Astrocyte of the cerebellum (primary cell): ENCODE data around the gene MALSU1.

Source experiments
- DNase-seq: peaks from one replicate; pipeline ENCODE4 v3.0.0-alpha.2; 2011; ENCODE audit warnings: low read depth
- H3K4me3 ChIP-seq: 2 replicates; pipeline ENCODE4 v1.5.1; 2011; ENCODE audit warnings: mild to moderate bottlenecking, low read depth, low read length, moderate library complexity
- in situ Hi-C: cut with HindIII; loops from 2 replicates; pipeline ENCODE4 v1.10.0; 2017; ENCODE audit warnings: low sequenced_read_pairs
- TF ChIP-seq, protein P1 (sequence below): IDR thresholded peaks from 2 replicates; pipeline ENCODE4 v1.5.1; 2012; ENCODE audit warnings: low read length, low read depth, moderate library complexity, mild to moderate bottlenecking; ENCODE audit errors: missing control alignments

Gene MALSU1

DNA sequence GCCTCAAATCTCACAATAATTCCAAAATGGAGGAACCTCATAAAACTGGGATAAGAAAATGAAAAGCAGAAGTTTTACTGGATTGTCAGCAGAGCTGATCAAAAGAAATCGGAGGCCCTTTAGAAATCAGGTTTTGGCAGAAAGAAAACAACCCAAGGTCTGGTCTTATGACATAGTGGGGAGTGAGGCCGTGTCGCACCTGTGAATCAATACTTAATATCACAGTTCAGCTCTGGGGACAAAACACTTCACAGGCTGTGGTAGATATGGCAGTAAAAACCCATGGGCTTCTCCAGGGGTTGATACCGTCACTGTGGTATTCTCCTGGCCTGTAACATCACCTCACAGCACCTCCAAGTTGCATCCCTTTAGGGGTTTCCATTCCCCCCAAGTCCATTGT, 6.5 kb upstream of the MALSU1 start:
- TF ChIP-seq, protein P1, sequence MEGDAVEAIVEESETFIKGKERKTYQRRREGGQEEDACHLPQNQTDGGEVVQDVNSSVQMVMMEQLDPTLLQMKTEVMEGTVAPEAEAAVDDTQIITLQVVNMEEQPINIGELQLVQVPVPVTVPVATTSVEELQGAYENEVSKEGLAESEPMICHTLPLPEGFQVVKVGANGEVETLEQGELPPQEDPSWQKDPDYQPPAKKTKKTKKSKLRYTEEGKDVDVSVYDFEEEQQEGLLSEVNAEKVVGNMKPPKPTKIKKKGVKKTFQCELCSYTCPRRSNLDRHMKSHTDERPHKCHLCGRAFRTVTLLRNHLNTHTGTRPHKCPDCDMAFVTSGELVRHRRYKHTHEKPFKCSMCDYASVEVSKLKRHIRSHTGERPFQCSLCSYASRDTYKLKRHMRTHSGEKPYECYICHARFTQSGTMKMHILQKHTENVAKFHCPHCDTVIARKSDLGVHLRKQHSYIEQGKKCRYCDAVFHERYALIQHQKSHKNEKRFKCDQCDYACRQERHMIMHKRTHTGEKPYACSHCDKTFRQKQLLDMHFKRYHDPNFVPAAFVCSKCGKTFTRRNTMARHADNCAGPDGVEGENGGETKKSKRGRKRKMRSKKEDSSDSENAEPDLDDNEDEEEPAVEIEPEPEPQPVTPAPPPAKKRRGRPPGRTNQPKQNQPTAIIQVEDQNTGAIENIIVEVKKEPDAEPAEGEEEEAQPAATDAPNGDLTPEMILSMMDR = no peak
- H3K4me3 ChIP-seq = no peak overlapping the region
- no peak for DNase-seq
- in situ Hi-C loops = no loop called here

DNA sequence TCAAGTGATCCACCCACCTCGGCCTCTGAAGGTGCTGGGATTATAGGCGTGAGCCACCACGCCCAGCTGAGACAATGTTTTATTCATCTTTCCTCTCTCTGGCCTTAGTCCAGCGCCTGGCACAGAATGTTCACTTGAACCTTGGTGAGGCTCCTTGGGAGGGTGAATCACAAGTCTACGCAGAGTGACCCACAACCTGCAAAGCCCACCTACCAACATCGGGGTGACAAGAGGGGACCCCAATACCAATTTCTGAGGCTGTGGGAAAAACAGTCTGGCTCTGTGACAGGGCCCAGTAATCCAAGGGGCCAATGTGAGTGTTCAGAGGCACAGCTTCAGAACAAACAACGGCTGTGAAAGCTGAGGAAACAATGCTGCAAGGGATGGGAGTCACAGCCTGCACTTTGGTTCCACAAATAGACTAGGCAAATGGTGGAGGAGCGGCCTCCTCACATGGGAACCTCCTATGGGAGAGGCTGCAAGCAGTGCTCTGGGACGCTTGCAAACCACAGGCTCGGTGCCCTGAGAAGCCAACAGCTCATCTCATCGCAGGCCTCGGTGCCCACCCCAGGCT, 5.6 kb upstream of the MALSU1 start:
- H3K4me3 ChIP-seq = no peak overlapping the region
- DNase-seq = no peak
- in situ Hi-C loops = no loop called here
- TF ChIP-seq, protein P1 = no peak

DNA sequence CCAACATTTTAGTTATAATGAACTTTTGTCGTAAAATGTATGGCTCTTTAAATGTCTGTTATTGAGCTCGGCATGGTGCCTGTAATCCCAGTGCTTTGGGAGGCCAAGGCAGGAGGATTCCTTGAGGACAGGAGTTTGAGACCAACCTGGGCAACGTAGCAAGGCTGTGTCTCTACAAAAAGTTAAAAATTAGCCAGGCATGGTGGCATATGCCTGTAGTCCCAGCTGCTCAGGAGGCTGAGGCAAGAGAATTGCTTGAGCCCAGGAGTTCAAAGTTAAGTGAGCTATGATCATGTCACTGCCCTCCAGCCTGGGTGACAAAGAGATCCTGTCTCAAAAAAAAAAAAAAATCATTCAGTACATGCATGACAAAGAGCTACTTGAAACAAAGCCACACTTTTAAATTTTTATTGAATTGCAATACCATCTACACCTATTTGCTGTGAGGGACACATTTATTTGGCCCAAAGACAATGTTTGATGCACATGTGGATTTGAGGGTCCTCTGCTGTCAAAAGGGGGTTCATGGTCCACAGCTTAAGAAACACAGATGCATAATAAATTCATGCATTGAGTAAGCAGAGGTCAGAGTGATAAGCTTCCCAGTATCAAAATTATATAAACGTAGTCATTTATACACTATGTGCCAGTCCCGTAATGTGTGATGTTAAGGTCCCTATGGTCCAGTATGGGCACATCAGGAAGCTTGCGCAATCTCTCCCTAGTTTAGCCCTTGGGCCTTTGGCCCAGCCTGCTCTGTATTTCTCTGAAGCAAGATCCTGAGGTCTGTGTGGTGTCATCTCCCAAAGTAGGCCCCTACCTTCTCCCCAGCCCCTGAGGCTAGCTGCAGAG, 4.4 kb upstream of the MALSU1 start:
- TF ChIP-seq, protein P1 = no peak
- no peak for DNase-seq
- in situ Hi-C loops = no loop called here
- H3K4me3 ChIP-seq = no peak overlapping the region

DNA sequence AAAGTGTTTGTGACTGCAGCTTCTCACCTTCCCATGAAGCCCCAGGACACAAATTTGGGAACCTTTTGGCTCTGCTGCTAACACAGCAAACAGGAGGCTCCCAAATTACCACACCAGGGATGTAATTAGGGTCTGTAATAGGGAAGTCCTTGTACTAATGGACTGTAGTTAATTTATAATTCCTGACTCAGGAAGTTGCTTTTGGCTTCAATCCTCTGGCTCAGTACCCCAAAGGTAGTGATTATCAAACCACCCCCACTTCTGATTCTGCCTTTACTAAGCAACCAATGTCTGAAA, 3.8 kb upstream of the MALSU1 start:
- TF ChIP-seq, protein P1 = no peak
- no peak for DNase-seq
- no peak overlapping the region for H3K4me3 ChIP-seq
- in situ Hi-C loops = no loop called here

DNA sequence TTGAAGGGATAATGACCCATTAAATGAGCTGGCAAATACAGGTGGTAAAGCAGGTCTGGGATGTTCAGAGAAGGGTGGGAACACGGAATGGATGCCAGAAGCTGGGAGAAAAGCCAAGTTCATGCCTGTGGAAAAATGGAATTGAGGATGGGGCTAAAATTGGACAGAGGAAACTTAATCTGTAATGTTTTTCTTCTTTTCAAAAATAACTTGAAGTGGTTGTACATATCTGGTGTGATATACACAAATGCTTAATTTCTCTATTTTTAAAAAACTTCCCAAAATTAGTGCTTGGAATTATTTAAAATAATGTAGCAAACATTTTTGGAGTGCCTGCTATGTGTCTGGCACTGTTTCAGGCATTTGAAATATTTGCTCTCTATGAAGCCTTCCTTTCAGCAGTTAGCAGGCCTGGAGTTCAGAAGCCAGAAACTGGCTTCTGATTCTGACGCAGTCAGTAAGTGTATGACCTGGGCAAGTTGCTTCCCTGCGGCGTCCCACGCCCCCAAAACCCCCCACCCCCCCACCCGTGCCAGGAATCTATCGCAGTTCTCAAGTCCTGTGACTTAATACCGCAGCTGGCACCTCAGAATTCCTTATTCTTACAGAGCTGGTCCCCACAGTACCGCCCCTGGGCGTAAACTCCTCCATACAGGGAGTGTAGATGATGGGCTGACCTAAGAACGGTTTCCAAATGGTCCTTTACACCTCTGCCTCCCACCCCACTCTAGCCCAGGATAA, 828 bp upstream of the MALSU1 start:
- in situ Hi-C loops = no loop called here
- DNase-seq = peak; percentile 72
- TF ChIP-seq, protein P1 = no peak
- no peak overlapping the region for H3K4me3 ChIP-seq

DNA sequence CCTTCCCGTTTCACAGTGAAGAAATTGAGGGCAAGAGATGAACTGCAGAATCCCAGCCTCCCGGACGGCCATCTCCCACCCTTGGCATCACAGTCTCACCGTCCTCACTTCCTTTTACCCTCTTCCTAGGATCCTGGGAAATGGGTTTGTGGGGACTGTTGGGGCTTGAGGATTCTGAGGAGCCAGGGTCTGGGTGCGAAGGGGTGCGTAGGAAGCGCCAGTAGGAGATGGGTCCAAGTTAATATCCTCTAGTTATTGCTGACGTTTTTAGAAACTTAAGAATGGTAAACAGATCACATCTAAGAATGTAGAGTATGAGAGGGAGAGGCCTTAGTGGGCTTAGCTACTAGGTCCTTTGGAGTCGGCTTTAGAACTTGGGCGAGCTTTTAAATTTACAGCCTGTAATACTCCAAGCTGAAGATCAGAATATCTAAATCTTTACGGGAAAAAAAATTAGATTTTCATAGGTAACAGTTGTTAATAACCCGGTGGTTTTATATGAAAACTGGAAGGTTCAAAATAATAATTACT, 696 bp downstream of the MALSU1 start:
- TF ChIP-seq, protein P1 = no peak

More for the DNA sequence above, 696 bp downstream of the MALSU1 start:
- in situ Hi-C loops = no loop called here
- peak overlapping the region; percentile 85 for H3K4me3 ChIP-seq
- DNase-seq = no peak
